Colonic mucosa (tissue), 4 donors: ENCODE data around the gene STAB1. TPM values are rescaled to one million over a fixed set of nuclear protein-coding genes. Genes with fewer than 3 reads are reported as not detected.

Experiments used
- DNase-seq: peaks from one replicate; pipeline ENCODE4 v3.0.0-alpha.2; 2020
- H3K27ac ChIP-seq: fragments of 200-600 bp; one replicate; pipeline ENCODE4 v1.8.0; 2021
- H3K27me3 ChIP-seq: fragments of 200-600 bp; one replicate; pipeline ENCODE4 v1.8.0; 2021
- H3K36me3 ChIP-seq: fragments of 200-600 bp; one replicate; pipeline ENCODE4 v1.8.0; 2021
- H3K4me1 ChIP-seq: fragments of 200-600 bp; one replicate; pipeline ENCODE4 v1.8.0; 2021; ENCODE audit warnings: mild to moderate bottlenecking
- H3K4me3 ChIP-seq: fragments of 200-600 bp; one replicate; pipeline ENCODE4 v1.8.0; 2021
- H3K9ac ChIP-seq, 2 donors: one replicate each; pipeline ENCODE4 v1.7.0; 2013; ENCODE audit warnings: control low read depth in 2 of 2, low read depth in 2 of 2, low read length in 2 of 2
- H3K9me3 ChIP-seq: fragments of 200-600 bp; one replicate; pipeline ENCODE4 v1.8.0; 2021
- intact Hi-C: fragments of 100-400 bp; cut with DNase I; formaldehyde crosslinking; loops from one replicate; pipeline ENCODE4 v1.14.1; 2022
- total RNA-seq, 2 donors: library from RNA; stranded (reverse); fragmentation: NEBNext Ultra II Directional in 1 of 2; extraction: Animal tissue kit (Norgen Biotek cat#: 25700) in 1 of 2; gene quantifications; one replicate each; pipeline ENCODE4 v1.2.1, GENCODE V29; 2021
- TF ChIP-seq, protein P1 (sequence below): fragments of 200-600 bp; IDR thresholded peaks from one replicate; pipeline ENCODE4 v1.8.0; 2022; ENCODE audit warnings: antibody characterized with exemption, mild to moderate bottlenecking
- donor health status: healthy.
- donor health status: DM: no; HTN: no; CAD: no.
- donor health status: DM: no; HTN: no; CAD: no.

Gene STAB1
- total RNA-seq, 2 donors from 2014 or later, result 41.1 to 46.5 TPM

DNA sequence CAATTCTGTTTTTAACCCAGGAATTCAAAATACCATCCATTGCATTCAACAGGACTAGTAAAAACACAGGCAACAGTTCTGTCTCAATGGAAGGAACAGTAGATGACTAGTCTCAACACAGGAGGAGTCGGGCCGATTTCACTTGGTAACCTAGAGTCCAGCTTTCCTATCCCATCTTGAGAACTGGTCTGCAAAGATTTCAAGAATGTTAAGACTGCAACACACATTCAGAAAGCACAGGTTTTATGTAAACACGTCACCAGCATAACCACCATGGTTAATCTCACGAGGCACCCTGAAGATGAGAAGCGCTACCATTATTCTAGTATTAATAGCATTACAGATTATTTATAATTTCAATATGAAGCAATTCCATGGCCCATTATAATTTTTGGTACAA, 63.3 kb downstream of the STAB1 start:
- Histone ChIP-seq H3K27ac (no peak overlapping the region), H3K36me3 (peaks cover 20% of the 10 kb centered on the region), H3K9me3 (no peaks in the 10 kb centered on the region), H3K4me3 (no peak overlapping the region), H3K4me1 (no peaks in the 10 kb centered on the region), H3K27me3 (no peaks in the 10 kb centered on the region), H3K9ac (no peak overlapping the region)
- TF ChIP-seq, protein P1, sequence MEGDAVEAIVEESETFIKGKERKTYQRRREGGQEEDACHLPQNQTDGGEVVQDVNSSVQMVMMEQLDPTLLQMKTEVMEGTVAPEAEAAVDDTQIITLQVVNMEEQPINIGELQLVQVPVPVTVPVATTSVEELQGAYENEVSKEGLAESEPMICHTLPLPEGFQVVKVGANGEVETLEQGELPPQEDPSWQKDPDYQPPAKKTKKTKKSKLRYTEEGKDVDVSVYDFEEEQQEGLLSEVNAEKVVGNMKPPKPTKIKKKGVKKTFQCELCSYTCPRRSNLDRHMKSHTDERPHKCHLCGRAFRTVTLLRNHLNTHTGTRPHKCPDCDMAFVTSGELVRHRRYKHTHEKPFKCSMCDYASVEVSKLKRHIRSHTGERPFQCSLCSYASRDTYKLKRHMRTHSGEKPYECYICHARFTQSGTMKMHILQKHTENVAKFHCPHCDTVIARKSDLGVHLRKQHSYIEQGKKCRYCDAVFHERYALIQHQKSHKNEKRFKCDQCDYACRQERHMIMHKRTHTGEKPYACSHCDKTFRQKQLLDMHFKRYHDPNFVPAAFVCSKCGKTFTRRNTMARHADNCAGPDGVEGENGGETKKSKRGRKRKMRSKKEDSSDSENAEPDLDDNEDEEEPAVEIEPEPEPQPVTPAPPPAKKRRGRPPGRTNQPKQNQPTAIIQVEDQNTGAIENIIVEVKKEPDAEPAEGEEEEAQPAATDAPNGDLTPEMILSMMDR, result no peak
- no peak for DNase-seq
- intact Hi-C loops, result no loop called here

DNA sequence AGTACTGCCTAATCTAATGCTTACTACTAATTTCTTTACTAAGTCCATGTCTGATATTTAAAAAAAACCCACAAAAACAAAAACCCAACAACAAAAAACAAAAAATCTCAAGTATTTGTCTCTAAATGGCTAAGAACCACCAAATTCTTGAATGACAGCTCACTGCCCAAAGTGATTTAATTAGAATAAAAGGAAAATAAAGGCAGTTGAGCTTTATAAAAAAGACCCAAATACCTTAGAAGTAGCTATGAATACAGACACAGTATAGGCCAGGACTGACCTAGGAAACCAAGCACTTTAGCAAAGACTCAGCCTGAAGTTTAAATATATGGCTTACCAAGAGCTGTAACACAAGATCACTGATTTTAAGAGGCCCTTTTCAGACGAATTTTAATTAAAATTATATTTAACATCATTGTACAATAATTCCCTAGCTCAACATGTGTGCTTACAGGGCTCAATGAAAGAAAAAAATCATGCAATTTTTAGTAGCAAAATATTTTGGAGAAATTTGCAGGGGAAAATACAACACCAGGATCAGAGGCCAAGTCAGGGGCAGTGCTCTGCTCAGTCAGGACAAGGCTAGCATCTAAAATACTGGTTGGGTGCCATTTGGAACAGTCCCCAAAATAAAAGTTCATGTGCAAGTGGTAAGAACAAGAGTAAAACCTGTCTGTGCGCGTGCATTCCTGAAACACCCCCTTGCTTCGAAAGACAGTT, 66.0 kb downstream of the STAB1 start:
- intact Hi-C loops, result no loop called here
- Histone ChIP-seq H3K9me3 (no peaks in the 10 kb centered on the region), H3K36me3 (peaks cover 20% of the 10 kb centered on the region)

DNA sequence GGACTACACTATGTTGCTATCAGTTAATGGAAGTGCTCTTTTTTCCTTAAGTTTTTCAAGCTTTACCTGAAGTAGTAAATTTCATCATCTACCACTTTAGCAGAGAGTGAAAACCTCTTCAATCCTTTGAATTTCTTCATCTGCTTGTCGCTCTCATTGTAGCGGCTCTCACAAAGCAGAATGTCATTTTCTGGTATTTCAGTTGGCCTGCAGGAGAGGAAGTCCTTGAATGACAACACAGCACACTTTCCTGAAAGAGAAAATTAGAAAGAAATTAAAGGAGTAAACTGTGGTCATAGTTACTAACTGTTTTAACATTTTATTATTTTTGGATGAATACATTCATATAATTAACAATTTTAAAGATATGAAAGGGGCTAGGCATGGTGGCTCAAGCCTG, 68.8 kb downstream of the STAB1 start:
- H3K9me3 ChIP-seq, result no peaks in the 10 kb centered on the region
- DNase-seq, result no peak
- intact Hi-C loops, result no loop called here
- H3K9ac ChIP-seq, result no peak overlapping the region
- no peak overlapping the region for H3K27ac ChIP-seq
- H3K4me1 ChIP-seq, result no peaks in the 10 kb centered on the region
- no peaks in the 10 kb centered on the region for H3K27me3 ChIP-seq
- no peak overlapping the region for H3K4me3 ChIP-seq
- TF ChIP-seq, protein P1, result no peak
- H3K36me3 ChIP-seq, result peaks cover 7% of the 10 kb centered on the region

More for the DNA sequence above, 66.0 kb downstream of the STAB1 start:
- TF ChIP-seq, protein P1, result no peak
- no peak for DNase-seq
- Histone ChIP-seq H3K27me3 (no peaks in the 10 kb centered on the region), H3K27ac (no peak overlapping the region), H3K9ac (no peak overlapping the region), H3K4me3 (no peak overlapping the region), H3K4me1 (no peaks in the 10 kb centered on the region)

DNA sequence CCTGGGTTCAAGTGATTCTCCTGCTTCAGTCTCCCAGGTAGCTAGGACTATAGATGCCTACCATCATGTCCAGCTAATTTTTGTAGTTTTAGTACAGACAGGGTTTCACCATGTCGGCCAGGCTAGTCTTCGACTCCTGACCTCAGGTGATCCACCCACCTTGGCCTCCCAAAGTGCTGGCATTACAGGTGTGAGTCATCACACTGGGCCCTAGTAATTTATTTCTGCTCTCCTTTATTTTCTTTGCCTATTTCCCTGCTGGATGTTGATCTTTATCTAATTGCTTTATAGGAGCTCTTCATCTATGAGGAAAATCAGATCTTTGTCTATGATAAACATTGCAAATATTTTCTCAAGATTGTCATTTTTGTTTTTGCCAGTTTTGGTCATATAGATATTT, 72.9 kb downstream of the STAB1 start:
- TF ChIP-seq, protein P1, result no peak
- H3K27me3 ChIP-seq, result no peaks in the 10 kb centered on the region
- no peak for DNase-seq
- no peak overlapping the region for H3K4me3 ChIP-seq
- no peak overlapping the region for H3K9ac ChIP-seq
- H3K36me3 ChIP-seq, result no peaks in the 10 kb centered on the region
- H3K9me3 ChIP-seq, result no peaks in the 10 kb centered on the region
- intact Hi-C loops, result no loop called here
- no peak overlapping the region for H3K27ac ChIP-seq
- H3K4me1 ChIP-seq, result no peaks in the 10 kb centered on the region

DNA sequence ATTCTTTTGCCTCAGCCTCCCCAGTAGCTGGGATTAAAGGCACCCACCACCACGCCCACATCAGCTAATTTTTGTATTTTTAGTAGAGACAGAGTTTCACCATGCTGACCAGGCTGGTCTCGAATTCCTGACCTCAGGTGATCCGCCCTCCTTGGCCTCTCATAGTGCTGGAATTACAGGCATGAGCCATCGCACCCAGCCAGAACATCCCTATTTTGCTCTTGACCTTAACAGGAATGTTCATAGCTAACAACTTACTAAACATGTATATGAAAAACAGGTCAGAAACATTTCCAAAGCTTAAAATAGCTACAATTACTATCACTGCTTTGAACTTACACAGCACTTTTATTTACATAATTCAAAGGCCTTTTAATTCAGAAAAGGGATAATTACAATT, 74.9 kb downstream of the STAB1 start:
- intact Hi-C loops, result no loop called here
- H3K9me3 ChIP-seq, result no peaks in the 10 kb centered on the region
- no peaks in the 10 kb centered on the region for H3K27me3 ChIP-seq
- H3K36me3 ChIP-seq, result no peaks in the 10 kb centered on the region
- H3K9ac ChIP-seq, result no peak overlapping the region
- TF ChIP-seq, protein P1, result no peak
- H3K27ac ChIP-seq, result no peak overlapping the region
- no peak overlapping the region for H3K4me3 ChIP-seq
- no peak for DNase-seq
- H3K4me1 ChIP-seq, result no peaks in the 10 kb centered on the region
